ENCODE results near the gene KIF1B.
A peak's percentile ranks its signal among the peaks of the same experiment; 100 is the strongest.

Gene KIF1B

DNA sequence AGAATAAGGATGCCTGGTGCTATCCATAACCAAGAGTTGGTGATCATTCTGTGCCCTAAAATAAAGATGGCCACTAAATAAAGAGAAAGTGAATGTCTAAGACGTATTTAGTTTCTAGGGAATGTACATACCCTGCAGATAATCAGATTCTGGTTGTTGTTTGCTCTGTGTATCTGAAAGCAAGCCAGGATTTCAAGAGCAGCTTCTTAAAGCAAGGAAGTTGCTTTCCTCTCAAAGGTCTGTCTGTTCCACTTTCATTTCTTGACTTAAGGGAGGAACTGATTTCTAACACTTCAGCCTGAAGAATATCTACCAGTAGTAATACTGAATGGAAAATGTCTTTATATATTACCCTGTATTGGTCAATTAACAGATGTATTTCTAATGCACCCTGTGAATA lies 88.8 kb downstream of the KIF1B start:
- in situ Hi-C loops (cut with HindIII; ENCODE audit: low pct_ligation_motif_present, low pct_unique_long_range_greater_than_20kb, low sequenced_read_pairs) = no loop called here

DNA sequence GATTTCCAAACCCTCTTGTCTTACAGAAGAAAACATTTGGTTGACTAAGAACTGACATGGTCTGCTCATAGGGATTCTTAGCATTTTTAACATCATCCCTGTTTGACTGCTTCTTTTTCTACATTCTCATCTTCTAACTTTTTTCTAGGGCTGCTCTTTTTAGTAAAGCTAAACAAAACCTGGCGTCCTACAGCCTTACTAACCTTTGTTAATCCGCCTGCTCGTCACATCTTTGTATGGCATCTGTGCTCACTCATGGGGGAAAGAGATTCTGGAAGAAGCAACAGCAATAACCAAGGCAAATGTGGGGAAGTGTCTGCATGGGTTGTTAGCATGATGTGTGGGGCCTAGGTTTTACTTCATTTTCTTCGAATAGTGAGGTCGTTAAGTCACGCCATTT lies 92.0 kb downstream of the KIF1B start:
- DNase-seq = no peak
- in situ Hi-C loops (cut with HindIII; ENCODE audit: low pct_ligation_motif_present, low pct_unique_long_range_greater_than_20kb, low sequenced_read_pairs) = no loop called here

More for the DNA sequence above, 88.8 kb downstream of the KIF1B start:
- DNase-seq = no peak

DNA sequence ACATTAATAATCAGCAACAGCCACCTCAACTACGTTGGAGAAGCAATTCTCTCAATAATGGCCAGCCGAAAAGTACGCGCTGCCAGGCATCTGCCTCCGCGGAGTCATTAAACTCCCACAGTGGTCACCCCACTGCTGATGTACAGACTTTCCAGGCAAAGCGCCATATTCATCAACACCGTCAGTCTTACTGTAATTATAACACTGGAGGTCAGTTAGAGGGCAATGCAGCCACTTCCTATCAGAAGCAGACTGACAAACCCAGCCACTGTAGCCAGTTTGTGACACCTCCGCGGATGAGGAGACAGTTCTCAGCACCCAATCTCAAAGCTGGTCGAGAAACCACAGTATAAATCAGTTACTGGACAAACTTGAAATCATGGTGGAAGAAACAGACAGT lies 93.9 kb downstream of the KIF1B start:
- in situ Hi-C loops (cut with HindIII; ENCODE audit: low pct_ligation_motif_present, low pct_unique_long_range_greater_than_20kb, low sequenced_read_pairs) = no loop called here
- no peak for DNase-seq

DNA sequence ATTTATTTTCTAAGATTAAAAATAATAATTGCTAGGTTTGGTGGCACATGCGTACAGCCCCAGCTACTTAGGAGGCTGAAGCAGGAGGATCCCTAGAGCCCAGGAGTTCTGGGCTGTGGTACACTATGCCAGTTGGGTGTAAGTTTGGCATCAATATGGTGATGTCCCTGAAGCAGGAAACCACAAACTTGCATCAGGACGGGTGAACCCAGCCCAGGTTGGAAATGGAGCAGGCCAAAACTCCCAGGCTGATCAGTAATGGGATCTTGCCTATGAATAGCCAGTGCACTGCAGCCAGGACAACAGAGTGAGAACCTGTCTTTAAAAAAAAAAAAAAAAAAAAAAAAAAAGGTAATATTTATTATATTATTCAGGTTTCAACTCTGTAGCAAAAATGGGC lies 96.1 kb downstream of the KIF1B start:
- in situ Hi-C loops (cut with HindIII; ENCODE audit: low pct_ligation_motif_present, low pct_unique_long_range_greater_than_20kb, low sequenced_read_pairs) = no loop called here
- DNase-seq = no peak

DNA sequence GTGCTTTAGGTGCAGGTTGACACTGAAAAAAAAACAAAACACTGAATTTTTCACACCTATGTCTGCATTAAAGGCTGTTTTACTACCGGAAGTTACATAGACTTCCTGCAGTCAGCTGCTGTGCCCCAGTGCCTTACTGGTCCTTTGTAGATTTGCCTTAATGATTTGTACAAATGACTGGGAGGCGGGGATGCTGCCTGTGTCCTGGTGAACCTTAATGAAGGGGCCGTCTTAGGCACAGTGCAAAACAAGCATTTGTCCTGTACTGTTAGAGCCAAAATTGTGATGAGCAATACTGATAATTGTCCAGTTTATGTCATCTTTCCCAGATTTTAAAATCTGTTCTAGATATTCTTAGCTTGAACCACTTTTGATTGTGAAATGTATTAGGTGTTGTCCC lies 97.6 kb downstream of the KIF1B start:
- no peak for DNase-seq
- in situ Hi-C loops (cut with HindIII; ENCODE audit: low pct_ligation_motif_present, low pct_unique_long_range_greater_than_20kb, low sequenced_read_pairs) = no loop called here

DNA sequence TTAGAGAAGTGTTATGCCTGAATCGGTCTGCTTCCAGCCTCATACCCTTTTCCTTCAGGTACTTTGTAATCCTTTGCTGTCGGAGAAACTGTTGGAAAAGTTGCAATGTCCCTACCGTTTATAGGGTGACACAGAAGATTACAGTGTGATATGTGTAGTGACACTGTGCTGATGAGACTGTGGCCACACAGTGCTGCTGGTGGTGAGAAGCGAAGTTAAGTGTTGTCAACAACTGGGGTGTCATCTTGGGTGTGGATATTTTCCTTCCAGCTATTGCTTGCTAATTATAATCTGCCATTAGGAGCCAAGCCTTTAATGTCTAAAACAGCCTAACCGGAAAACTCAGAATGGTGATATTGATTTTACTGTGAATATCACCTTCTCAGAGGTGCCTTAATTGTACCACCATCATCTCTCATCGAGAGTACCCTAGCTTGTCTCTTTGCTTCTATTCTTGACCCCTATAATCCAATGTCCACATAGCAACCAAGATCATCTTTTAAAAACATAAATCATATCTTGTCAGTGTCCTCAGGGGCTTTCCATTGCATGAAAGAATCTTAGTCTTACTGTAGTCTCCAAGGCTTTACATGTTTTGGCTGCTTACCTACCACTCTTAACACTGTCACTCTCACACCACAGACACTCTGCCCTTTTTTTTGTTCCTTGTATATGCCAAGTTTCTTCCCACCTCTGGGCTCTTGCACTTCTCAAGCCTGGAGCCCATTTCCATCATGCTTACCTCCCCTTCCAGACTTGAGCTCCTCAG lies 99.1 kb downstream of the KIF1B start:
- no peak for DNase-seq
- in situ Hi-C loops (cut with HindIII; ENCODE audit: low pct_ligation_motif_present, low pct_unique_long_range_greater_than_20kb, low sequenced_read_pairs) = no loop called here

DNA sequence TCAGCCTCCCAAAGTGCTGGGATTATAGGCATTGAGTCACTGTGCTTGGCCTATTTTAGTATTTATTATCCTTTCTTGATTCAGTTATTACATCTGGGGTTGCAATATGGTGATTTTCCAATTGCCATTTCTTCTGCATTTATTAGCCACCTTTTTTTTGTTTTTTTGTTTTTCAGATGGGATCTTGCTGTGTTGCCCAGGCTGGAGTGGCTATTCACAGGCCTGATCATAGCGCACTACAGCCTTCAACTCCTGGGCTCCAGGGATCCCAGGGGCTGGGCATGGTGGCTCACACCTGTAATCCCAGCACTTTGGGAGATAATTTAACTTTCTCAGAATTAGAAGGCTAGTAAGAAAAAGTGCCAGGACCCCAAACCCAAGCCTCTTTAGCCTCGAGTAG lies 106.4 kb downstream of the KIF1B start:
- DNase-seq = no peak
- in situ Hi-C loops (cut with HindIII; ENCODE audit: low pct_ligation_motif_present, low pct_unique_long_range_greater_than_20kb, low sequenced_read_pairs) = no loop called here

DNA sequence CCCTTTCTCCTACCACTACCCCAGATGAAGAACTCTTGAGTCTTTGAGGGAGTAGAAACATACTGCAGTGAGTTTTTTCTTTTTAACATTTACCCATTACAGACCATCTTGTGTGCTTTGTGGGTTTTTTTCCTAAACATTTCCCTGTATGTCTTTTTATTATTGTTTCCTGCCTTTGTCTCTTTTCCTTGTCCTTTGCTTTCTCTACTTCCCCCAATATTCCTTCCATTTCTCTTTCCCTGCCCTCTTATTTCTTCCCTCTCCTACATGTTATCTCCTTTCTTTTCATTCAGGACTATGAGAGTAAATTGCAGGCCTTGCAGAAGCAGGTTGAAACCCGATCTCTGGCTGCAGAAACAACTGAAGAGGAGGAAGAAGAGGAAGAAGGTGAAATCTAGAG lies 109.4 kb downstream of the KIF1B start:
- in situ Hi-C loops (cut with HindIII; ENCODE audit: low pct_ligation_motif_present, low pct_unique_long_range_greater_than_20kb, low sequenced_read_pairs) = no loop called here
- no peak for DNase-seq

DNA sequence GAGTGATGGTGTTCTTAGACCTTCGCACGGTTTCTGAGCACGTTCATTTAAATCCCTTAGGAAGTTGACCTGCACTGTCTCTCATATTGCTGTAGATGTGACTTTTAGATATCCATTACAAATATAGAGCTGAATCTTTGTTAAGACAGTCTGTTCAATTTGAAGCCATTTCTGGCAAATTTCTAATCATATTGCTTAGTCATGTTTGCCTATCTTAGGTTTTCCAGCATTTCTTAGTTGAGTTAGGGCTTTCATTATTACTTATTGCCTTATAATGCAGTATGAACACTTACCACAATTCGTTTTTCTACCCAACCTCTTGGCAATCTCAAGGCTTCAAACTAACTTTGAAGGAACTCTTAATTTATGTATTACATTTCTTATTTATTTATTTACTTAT lies 110.0 kb downstream of the KIF1B start:
- DNase-seq = no peak
- in situ Hi-C loops (cut with HindIII; ENCODE audit: low pct_ligation_motif_present, low pct_unique_long_range_greater_than_20kb, low sequenced_read_pairs) = no loop called here

DNA sequence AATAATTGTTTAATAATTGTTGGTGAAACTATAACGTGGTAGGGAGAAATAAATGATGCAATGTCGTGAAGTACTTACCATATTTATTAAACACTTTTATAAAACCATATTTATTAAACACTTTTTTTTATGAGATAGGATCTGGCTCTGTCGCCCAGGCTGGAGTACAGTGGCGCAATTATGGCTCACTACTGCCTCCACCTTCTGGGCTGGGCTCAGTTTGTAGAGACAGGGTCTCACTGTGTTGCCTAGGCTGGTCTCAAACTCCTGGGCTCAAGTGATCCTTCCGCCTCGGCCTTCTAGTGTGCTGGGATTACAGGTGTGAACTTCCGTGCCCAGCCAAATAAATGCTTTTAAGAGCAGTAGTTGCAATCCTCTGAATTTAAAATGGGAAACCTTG lies 112.5 kb downstream of the KIF1B start:
- in situ Hi-C loops (cut with HindIII; ENCODE audit: low pct_ligation_motif_present, low pct_unique_long_range_greater_than_20kb, low sequenced_read_pairs) = no loop called here
- DNase-seq = no peak

DNA sequence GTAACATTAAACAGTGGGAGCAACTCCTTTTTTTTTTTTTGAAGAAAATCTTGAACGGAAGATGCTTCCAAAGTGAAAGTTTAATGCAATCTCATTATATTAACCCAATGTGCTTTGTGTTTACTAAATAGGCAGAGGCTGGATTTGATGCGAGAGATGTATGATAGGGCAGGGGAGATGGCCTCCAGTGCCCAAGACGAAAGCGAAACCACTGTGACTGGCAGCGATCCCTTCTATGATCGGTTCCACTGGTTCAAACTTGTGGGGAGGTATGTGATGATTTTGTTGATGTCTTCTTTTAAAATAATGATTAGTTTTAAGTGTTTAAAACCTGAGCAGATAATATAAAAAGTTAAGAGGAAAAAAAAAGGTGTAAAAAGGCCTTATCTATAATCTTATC lies 114.3 kb downstream of the KIF1B start:
- in situ Hi-C loops (cut with HindIII; ENCODE audit: low pct_ligation_motif_present, low pct_unique_long_range_greater_than_20kb, low sequenced_read_pairs) = no loop called here
- no peak for DNase-seq

DNA sequence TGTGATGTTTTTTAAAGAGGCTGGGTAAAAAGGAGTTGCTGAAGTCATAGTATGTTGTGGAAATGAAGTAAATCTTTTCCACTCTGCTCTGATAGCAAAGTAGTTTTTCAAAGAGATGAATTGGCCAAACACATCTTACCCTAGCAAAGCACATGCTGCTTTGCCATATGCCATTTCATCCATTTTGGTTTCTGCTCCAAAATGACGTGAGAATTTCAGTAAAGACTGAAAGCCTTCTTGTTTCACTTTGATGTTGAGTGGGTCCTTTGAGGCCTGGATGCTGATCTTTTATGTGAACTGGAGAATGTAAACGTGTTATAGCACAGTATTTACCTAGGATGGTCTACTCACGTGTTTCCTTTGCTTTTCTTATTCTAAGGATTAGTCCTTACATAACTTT lies 115.2 kb downstream of the KIF1B start:
- no peak for DNase-seq
- in situ Hi-C loops (cut with HindIII; ENCODE audit: low pct_ligation_motif_present, low pct_unique_long_range_greater_than_20kb, low sequenced_read_pairs) = no loop called here

DNA sequence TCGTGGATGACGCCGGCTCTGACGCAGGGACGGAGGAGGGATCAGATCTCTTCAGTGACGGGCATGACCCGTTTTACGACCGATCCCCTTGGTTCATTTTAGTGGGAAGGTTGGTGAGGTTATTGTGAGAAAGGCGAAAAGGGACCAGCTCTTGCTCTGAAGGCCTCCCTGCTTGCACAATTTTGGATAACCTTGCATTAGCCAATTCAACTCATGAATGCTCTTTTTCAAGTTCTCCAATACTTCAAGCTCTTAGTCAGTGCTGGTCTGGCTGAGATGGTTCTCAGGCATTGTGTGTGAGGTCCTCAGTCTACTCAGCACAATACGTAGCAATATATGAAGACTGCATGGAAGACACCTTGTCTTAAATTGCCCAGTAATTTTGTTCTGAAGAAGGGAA lies 115.9 kb downstream of the KIF1B start:
- in situ Hi-C loops (cut with HindIII; ENCODE audit: low pct_ligation_motif_present, low pct_unique_long_range_greater_than_20kb, low sequenced_read_pairs) = no loop called here
- no peak for DNase-seq

DNA sequence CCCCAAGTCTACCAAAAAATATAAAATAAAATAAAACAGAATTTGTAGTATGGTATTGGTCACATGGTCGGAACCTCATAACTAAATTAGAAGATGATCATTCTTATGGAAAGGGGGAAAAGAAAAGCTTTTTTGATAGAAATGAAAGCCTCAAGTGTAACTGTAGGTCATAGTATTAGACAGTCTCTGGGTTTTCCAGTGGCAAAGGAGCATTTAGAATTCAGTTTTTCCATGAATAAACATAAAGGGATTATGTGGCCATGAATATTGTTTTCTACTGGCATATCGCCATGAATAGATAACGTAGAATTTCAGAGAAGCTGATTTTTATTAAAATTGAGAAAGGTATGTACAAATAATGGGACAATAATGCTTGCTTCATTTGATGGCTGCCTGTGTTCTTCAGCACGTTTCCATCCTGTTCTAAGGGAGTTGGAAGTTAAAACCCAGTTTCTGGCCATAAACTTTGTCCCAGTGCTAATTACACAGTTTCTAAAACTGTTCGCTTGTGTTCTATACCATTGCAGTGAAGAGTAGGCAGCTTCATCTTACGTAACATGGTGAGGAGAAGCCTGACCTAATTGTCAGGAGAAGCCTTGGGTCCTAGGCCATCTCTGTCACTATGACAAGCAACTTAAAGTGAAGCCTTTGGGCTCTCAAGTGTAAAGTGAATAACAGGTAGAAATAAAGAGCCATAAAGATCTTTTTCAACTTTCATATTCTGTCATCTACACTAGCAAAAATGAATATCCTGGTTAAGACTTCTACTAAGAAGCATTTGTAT lies 118.0 kb downstream of the KIF1B start:
- DNase-seq = no peak
- in situ Hi-C loops (cut with HindIII; ENCODE audit: low pct_ligation_motif_present, low pct_unique_long_range_greater_than_20kb, low sequenced_read_pairs) = no loop called here

DNA sequence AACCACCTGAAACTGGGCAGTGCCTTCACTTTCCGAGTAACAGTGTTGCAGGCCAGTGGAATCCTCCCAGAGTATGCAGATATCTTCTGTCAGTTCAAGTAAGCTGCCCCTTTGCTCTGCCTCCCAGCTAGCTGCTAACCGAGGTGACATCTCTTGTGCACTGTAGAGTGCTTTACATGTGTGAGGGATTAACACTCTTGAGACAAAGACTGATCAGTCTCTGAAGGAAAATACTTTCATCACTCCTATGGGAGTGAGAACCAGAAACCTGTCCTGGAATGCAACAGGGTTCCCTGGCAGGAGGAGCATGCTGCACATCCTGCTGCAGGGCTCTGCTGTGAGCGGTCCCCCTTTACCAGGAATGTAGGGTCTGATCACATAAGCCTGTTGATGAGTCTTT lies 127.1 kb downstream of the KIF1B start:
- no peak for DNase-seq
- in situ Hi-C loops (cut with HindIII; ENCODE audit: low pct_ligation_motif_present, low pct_unique_long_range_greater_than_20kb, low sequenced_read_pairs) = no loop called here

DNA sequence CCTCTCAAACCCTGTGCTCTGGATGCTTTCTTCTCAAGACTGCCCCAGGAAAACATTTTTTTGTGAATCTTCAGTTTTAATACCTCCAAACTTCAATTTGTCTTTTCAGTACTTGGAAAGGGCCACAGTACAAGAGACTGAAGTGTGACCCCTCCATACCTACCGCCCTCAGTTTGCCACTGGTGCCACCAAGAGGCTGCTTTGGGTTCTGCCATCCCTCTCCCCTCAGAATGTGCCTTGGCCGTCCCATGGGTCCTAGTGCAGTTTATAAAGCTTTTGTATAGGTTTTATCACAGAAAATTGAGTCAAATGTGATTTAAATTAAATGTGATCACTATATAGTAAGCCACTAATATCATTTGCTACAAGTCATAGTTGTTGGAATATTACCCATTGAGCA lies 127.7 kb downstream of the KIF1B start:
- in situ Hi-C loops (cut with HindIII; ENCODE audit: low pct_ligation_motif_present, low pct_unique_long_range_greater_than_20kb, low sequenced_read_pairs) = no loop called here
- DNase-seq = peak; percentile 49

DNA sequence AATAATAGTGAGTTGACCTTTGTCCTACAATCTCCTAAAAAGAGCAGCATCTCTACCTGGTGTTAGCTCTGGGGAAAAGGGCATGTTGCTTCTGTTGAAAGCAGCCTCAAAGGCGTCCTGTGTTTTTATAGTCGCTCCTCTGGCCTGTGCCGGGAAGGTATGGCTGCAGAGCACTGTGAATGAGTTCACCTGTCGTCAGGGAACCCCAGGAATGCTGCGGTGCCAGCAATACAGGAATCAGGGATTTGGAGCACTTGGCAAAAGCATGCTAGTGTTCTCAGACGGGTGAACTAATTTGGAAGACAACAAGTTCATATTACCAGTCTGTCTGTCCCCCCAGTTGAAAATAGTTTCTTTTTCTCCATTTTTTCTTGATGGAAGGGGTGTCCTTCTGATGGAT lies 128.2 kb downstream of the KIF1B start:
- in situ Hi-C loops (cut with HindIII; ENCODE audit: low pct_ligation_motif_present, low pct_unique_long_range_greater_than_20kb, low sequenced_read_pairs) = no loop called here
- no peak for DNase-seq

DNA sequence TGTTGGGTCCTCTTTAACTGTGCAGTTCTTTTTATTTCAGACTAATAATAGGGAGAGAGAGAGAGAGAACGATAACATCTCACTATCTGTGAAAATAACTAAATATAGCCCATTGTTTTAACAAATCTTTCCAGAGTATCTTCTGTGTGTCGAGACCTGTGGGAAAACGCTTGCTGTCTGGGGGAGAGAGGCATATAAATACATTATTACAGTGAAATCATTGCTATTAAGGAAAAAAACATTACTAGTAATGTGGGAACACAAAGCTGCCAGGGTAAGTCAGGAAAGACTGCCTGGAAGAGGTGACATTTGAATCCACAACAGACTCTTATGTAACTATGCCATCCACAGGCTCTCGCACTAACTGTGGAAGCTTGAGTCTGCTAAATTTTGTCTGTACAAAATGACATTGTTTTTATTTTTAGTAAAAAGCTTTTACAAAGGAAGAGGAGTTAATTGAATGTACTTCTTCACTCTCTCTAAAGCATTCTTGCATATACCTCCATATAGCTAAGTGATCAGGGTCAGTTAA lies 128.7 kb downstream of the KIF1B start:
- DNase-seq = no peak
- in situ Hi-C loops (cut with HindIII; ENCODE audit: low pct_ligation_motif_present, low pct_unique_long_range_greater_than_20kb, low sequenced_read_pairs) = no loop called here

DNA sequence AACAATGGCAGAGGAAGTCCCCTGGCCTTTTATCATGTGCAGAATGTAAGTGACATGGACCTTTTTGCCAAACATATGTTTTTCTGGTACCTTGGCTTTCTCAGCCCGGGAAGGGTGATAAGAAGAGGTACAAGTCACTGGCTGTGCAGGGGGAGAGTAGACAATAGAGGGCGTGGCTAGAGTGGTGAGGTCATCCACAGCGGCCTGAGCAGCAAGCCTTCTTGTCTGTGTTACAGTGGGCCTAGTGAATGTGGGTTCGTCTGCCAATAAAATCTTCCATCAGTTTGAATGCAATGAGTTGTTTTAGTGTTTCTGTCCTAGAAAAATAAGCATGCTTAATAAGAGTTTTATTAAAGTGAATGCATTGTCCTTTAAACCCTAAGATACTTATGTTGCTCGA lies 129.4 kb downstream of the KIF1B start:
- in situ Hi-C loops (cut with HindIII; ENCODE audit: low pct_ligation_motif_present, low pct_unique_long_range_greater_than_20kb, low sequenced_read_pairs) = no loop called here
- DNase-seq = no peak
